HT-29 (cell line): ENCODE measurements around the gene KREMEN2. TPM values are rescaled to one million over a fixed set of nuclear protein-coding genes. Genes with fewer than 3 reads are reported as not detected.
"Not testable (repeated sequence)": the region's sequence is repeated elsewhere in the genome, so short reads cannot be mapped to it uniquely, and the experiment has no call there.

Source experiments
- DNase-seq: peaks from one replicate; pipeline ENCODE4 v3.0.0-alpha.2; 2015; ENCODE audit warnings: low spot score
- total RNA-seq: library from RNA; depleted of rRNA; stranded (reverse); fragments of >200 nt; shearing (Covaris generic); gene quantifications from 2 replicates; pipeline ENCODE4 v1.2.3, GENCODE V29; 2014; rRNA removed

The KREMEN2 gene
- 0.08 and 0.31 TPM in 2 replicates for total RNA-seq

- no peak for DNase-seq
These were observed at the start of gene KREMEN2 for GRCh38 chr16:2963723-2964474. KREMEN2 (plus strand) TSS chr16:2964275; CDS start chr16:2964521, 246 bp downstream.

GRCh38 chr16:2915196-2915929 is 48.7 kb upstream of the KREMEN2 start:
- DNase-seq, result no peak

GRCh38 chr16:2919511-2920255 is 44.4 kb upstream of the KREMEN2 start:
- DNase-seq, result peak; percentile 83

- no peak for DNase-seq
These were observed 40.6 kb upstream of the KREMEN2 start for GRCh38 chr16:2923481-2923880.

- DNase-seq, result no peak
These were observed 38.9 kb upstream of the KREMEN2 start for GRCh38 chr16:2924901-2925755.

GRCh38 chr16:2925951-2926649 is 38.0 kb upstream of the KREMEN2 start:
- DNase-seq, result no peak

DNA sequence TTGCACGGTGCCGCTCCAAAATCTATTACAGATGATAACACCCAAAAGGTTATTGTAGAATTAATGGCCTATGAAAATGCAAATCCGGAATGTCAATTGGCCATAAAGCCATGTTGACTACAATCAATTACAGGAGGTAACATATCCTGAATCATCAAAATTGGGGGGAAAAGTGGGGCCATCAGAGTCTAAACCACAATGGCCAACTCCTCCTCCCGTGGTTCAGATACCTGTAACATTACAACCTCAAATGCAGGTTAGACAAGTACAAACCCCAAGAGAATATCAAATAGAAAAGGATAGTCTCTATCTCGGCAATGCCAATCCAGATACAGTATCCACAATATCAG is 37.5 kb upstream of the KREMEN2 start:
- no peak for DNase-seq

DNA sequence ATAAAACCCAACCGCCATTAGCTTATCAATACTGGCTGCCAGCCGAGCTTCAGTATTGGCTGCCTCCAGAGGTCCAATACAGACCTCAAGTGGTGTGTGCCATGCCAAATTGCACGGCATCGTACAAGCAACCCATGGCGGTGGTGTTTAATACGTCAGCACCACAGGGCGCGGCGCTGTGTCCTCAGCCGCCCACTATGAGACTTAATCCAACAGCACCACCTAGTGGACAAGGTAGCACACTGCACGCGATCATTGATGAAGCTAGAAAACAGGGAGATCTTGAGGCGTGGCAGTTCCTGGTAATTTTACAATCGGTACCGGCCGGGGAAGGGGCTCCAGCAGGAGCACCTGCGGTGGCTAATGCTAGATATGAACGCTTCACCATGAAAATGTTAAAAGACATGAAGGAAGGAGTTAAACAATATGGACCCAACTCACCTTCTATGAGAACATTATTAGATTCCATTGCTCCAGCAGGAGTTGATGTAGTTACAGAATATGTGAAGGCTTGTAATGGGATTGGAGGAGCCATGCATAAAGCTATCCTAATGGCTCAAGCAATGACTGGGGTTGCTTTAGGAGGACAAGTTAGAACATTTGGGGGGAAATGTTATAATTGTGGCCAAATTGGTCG is 36.9 kb upstream of the KREMEN2 start:
- peak; percentile 95 for DNase-seq

GRCh38 chr16:2928151-2928550 is 35.9 kb upstream of the KREMEN2 start:
- DNase-seq, result not testable (repeated sequence)

GRCh38 chr16:2928796-2929195 is 35.3 kb upstream of the KREMEN2 start:
- DNase-seq, result no peak

DNA sequence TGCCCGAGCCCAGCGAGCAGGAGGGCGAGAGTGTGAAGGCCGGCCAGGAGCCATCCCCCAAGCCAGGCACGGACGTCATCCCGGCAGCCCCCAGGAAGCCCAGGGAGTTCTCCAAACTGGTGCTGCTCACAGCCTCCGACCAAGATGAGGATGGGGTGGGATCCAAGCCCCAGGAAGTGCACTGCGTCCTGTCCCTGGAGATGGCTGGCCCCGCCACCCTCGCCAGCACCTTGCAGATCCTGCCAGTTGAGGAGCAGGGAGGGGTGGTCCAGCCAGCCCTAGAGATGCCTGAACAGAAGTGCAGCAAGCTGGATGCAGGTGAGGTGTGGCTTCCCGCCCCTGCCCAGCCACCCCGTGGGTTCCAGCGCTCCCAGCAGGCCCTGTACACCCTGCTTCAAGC is 34.4 kb upstream of the KREMEN2 start:
- DNase-seq, result no peak

- DNase-seq, result no peak
These were observed 33.8 kb upstream of the KREMEN2 start for GRCh38 chr16:2930236-2930635.

GRCh38 chr16:2931231-2931914 is 32.7 kb upstream of the KREMEN2 start:
- not testable (repeated sequence) for DNase-seq

- no peak for DNase-seq
These were observed 30.9 kb upstream of the KREMEN2 start for GRCh38 chr16:2933136-2933535.

DNA sequence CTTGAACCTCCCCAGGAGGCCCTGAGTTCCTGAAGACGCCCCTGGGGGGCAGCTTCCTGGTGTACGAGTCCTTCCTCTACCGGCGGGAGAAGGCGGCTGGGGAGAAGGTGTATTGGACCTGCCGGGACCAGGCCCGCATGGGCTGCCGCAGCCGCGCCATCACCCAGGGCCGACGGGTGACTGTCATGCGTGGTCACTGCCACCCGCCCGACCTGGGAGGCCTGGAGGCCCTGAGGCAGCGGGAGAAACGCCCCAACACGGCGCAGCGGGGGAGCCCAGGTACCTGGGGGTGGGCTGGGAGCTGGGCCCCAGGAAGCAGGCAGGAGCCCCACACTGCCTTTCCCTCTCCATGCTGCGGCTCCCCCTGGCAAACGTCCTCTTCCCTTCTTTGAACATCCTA is 30.4 kb upstream of the KREMEN2 start:
- DNase-seq, result no peak

DNA sequence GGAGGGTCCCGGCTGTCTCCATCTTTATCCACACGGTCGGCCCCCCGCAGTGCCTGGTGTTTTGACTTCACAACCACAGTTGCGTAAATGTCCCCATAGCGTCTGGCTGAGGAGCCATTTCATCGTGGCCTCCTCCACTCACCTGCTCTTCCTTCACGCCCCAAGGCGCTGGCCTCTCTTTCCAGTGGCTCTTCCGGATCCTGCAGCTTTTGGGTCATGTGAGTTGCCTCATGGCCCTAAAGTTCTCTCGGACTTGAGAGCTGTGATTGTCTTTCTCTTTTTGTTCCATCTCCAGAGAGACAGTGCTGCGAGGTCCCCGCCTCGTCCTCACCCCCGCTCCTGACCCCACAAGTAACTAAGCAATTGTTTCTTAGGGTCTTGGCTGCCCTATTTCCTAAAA is 29.6 kb upstream of the KREMEN2 start:
- no peak for DNase-seq

DNA sequence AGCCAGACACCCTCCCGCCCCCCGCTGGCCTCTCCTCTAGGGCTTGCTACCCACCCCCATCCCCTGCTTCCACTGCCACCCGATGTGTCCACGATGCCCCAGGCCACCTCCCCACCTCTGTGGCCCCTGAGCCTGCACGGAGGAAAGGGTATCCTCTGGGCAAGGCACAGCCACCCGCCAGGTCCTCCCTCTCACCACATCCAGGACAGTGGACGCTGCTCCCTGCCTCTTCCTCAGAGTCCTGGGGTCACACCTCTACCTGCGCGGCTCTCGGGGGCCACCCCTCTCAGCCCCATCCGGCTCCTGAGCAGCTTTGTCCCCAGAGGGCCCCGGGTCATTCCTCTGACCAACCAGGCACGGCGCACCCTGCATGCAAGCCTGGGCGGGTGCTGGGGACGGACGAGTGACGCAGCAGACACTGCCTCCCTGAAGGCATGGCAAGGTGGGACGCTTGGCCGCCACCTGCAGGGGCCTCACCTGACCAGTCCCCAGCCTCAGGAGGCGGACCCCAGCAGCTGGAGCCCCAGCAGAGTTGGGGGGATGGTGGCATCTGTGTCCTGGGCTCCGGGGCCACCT is 27.6 kb upstream of the KREMEN2 start:
- DNase-seq, result no peak

DNA sequence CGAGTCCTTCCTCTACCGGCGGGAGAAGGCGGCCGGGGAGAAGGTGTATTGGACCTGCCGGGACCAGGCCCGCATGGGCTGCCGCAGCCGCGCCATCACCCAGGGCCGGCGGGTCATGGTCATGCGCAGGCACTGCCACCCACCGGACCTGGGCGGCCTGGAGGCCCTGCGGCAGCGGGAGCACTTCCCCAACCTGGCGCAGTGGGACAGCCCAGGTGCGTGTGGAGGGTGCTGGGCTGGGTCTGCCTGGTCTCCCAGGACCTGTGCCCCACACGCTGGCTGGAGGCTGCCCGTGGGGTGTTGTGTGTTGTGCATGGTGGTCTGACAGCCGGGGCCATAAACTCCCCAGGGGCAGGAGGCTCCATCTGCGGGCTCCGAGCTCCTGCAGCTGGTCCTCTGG is 26.9 kb upstream of the KREMEN2 start:
- no peak for DNase-seq

DNA sequence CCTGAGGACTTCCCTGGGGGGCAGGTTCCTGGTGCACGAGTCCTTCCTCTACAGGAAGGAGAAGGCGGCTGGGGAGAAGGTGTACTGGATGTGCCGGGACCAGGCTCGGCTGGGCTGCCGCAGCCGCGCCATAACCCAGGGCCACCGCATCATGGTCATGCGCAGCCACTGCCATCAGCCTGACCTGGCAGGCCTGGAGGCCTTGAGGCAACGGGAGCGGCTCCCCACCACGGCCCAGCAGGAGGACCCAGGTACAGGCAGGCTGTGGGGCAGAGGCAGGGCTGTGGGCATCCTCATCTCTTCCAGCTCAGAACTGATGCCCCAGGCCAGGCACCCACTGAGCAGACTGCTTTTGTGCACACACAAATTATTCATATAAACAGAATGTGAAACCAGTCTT is 25.9 kb upstream of the KREMEN2 start:
- no peak for DNase-seq
